Embryonic facial prominence (tissue), 1 donor: Measurements from ENCODE around the gene MBD1.
"Not testable (repeated sequence)": the region's sequence is repeated elsewhere in the genome, so short reads cannot be mapped to it uniquely, and the experiment has no call there.

Experiments used
- DNase-seq: peaks from one replicate; pipeline ENCODE4 v3.0.0-alpha.2; 2016; ENCODE audit errors: extremely low spot score

MBD1 gene

GRCh38 chr18:50297621-50298442 is 16.5 kb upstream of the MBD1 start:
- DNase-seq = no peak

- no peak for DNase-seq
Measured at GRCh38 chr18:50293039-50293438, 11.7 kb upstream of the MBD1 start.

DNA sequence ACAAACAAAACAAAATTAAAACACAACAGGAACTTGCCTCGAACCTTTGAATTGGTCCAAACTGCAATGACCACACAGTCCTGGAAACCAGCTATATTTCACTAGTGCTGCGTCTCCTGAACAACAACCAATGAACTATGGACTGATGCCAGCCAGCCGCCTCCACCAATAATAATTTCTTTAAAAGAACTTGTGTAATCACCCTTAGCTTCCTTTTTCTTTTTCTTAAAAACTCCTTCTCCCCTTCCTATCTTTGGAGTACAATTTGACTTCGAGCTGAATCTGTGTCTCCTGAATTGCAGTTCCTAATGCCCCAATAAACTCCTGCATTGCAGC is 7.8 kb upstream of the MBD1 start:
- DNase-seq = no peak

DNA sequence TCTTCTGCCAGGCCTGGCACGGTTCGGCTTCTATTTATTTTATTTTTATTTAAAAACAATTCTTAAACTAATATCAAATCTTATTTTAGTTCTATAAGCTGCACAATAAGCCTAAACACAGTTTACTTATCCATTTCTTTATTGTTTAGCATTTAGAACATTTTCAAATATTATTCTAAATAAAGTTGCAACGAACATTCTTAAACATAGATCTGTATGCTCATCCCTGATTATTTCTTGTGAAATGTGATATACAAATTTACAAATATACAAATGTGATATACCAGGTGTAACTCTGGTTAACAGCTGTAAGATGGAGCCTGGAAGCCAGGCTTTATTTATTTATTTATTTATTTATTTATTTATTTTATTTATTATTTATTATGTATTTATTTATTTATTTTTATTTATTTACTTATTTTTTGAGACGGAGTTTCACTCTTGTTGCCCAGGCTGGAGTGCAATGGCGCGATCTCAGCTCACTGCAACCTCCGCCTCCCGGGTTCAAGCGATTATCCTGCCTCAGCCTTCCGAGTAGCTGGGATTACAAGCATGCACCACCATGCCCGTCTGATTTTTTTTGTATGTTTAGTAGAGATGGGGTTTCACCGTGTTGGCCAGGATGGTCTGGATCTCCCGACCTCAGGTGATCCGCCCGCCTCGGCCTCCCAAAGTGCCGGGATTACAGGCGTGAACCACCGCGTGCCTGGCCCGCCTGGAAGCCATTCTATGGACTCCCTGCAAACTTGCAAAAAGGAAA is 7.2 kb upstream of the MBD1 start:
- DNase-seq = not testable (repeated sequence)

- peak; percentile 98 for DNase-seq
Measured at GRCh38 chr18:50287441-50288347, 6.4 kb upstream of the MBD1 start, which contains the start of gene CXXC1. Gene CXXC1, minus strand, starts transcription at chr18:50287692. Its CDS starts 103 bp downstream, at chr18:50287589.

GRCh38 chr18:50287028-50287440 is 5.7 kb upstream of the MBD1 start:
- DNase-seq = no peak

GRCh38 chr18:50286391-50287027 is 5.2 kb upstream of the MBD1 start:
- no peak for DNase-seq

DNA sequence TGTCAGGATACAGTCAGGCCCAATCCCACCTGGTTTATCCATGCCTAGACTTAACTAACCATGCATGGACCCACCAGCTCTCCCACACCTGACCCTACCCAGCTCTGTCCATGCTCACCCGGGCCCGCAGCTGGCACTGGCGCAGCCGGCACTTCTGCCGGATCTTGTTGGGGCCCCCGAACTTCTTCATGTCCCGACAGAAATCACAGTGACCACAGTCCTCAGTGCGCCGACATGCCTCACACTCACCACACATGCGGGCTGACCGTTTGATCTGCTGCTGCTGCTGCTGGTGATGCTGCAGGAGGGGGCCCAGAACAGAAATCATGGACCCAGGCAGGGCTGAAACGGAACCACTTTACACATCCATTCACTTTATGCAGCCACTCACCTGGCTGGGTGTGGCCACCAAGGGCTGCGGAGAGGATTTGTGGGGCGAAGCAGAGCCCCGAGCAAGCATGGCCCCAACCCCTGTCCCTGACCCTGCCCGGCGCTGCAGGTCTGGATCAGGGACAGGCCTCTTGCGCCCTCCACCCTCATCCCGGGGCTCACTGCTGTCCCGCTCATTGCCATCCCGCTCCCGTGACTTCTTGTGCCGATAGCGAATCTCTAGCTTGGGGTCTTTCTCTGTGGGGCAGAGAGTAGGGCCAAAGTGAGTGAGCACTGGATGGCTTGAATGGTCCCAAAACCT is 4.5 kb upstream of the MBD1 start:
- no peak for DNase-seq

- no peak for DNase-seq
Measured at GRCh38 chr18:50285071-50285470, 3.7 kb upstream of the MBD1 start.

- DNase-seq = no peak
Measured at GRCh38 chr18:50284255-50284885, 3.0 kb upstream of the MBD1 start.

- no peak for DNase-seq
Measured at GRCh38 chr18:50283469-50284209, 2.3 kb upstream of the MBD1 start.

- no peak for DNase-seq
Measured at GRCh38 chr18:50282521-50283335, 1.4 kb upstream of the MBD1 start.

- DNase-seq = no peak
Measured at GRCh38 chr18:50281972-50282520, 723 bp upstream of the MBD1 start.

DNA sequence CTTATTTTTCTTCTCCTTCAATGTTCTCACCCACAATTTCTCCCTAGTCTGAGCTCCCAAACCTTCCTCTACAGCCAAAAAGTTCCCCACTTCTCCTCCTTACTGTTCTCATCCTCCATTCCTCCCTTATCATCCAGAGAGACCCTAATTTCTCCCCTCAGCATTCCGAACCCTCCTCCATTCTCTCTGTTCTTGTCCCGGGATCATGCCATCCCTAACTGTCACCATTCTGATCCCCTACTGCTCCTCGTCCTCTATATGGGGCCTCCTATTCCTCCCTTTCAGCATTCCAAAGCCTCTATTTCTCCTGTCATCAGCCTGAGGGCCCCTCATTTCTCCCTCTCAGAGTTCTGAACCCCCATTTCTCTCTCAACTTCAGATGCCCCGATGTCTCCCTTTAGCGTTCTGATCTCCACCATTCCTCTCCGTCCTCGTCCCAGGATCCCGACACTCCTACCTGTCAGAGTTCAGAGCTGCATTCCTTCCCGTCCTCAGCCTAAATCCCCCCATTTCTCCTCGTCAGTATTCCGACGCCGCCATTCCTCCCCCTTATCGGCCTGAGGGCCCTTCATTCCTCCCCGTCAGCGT is 522 bp downstream of the MBD1 start:
- no peak for DNase-seq

DNA sequence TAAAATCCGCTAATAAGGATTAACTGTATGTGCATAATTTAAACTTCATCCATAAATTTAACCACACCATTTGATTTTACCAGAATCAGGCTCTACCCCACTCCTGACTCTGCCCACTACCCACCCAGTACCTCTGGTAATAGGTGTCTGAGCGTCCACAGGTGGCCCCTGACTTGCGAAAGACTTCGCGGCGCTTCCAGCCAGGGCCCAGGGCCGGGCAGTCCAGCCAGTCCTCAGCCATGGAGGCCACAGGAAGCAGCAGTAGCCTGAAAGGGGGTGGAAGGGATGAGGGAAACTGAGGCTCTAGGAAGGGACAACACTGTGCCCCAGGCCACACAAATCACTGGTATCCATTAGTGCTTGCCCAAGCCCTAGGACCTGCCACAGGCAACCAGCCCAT is 1.6 kb downstream of the MBD1 start:
- DNase-seq = no peak

GRCh38 chr18:50277942-50278341 is 3.4 kb downstream of the MBD1 start:
- DNase-seq = no peak

DNA sequence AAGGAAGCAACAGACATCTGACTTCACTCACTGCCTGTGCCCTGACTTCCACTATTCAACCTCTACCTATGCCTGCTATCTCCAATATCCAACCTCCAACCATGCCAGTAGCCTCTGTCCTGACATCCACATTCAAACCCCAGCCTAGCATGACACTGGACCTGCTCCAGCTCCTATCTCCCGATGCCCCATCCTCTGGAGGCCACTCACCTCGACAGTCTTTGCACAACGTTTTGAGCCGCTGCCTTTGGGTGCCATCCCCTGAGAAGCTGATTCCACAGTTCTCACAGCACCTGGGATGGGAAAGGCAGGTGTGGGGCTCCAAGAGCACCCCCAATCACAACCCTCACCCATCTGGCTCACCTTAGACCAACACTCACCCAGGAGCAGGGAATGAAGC is 4.9 kb downstream of the MBD1 start:
- DNase-seq = no peak

DNA sequence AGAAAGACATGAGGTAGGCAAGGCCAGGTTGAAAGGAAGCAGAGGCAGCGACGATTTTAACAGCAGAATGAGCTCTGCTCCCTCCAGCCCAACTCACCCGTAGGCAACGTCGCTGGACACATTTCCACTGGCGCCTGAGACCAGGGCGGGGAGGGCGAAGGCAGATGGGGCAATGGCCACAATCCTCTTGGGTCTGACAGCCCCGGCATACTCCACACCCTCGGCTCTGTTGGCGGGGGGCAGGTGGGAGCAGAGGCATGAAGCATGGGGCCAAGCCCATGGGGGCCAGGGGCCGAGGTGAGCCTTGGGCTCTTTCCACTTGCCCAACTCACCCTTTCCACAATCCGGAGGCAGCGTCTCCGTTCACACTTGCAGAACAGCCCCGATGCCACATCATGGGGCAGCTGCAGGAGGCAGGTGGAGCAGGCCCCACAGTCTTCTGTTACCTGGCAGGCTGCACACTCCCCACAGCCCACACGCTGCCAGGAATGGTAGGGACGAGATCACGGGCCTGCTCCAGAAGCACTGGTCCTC is 5.8 kb downstream of the MBD1 start:
- no peak for DNase-seq
